CD4-positive, alpha-beta T cell treated with Interferon gamma for 1 hour (primary cell): ENCODE results near the gene FARS2.
A peak's percentile ranks its signal among the peaks of the same experiment; 100 is the strongest.

Experiments
- DNase-seq: peaks from one replicate; pipeline ENCODE4 v3.0.0-alpha.2; 2020

The FARS2 gene

DNA sequence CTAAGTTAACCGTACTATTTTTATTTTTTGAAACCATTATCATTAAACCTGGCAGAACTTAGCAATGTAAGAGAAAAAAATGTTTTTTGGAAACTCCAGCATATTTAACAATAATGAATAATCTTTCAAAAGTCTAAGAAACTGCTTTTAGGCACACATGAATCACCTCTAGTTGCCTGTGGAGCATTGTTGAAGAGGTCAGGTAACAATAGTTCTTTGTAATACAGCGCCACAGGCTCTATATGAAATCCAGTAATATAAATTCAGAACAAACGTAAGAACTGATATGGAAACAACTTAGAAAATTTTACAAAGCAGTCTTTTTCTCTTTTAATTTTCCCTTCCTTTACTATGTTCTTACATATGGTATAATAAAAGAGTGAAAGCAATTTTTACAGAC is 10.9 kb upstream of the FARS2 start:
- no peak for DNase-seq

DNA sequence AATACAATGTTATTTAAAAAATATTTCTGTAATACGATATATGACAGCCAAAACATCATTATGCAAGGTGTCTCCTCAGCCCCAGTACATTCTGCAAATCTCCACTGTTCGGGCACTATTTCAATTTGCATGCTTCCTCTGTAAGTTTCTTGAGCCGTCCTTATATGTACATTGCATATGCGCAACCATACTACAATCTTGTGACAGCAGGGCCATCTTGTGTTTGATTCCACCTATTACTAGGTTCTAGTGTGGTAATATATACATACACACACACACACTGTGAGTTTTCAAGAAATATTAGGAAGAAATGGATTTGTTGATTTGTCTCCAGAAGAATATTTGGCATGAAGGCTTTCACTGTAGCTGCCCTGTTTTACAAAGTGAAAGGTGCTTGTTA is 10.4 kb upstream of the FARS2 start:
- DNase-seq, result no peak

DNA sequence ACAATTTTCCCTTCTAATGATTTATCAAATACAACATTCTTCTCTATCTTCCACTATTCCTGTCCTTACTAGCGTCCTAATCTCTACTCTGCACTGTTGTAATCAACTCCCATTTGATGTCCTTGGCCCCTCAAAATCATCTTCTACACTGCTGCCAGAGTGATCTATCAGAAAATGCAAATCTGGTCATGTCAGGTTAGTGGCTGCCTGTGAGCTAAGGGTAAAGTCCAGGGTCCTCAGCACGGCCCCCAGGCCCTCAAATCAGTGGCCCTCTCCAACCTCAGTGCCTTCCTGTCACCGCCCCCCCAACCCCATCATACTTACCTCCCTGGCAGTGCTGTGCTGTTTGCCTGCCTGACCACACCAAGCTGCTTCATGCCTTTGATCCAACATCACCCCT is 4.4 kb upstream of the FARS2 start:
- no peak for DNase-seq

DNA sequence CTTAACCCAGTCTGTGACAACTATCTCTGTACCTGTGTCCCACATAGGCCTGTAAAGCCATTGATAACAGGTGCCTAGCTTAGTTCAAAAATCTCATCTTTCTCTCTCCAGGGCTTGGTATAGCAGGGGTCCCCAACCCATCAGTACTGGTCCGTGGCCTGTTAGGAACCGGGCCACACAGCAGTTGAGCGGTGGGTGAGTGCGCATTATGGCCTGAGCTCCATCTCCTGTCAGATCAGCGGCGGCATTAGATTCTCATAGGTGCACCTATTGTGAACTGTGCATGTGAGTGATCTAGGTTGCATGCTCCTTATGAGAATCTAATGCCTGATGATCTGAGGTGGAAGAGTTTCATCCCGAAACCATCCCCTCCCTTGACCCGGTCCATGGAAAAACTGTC is 3.9 kb upstream of the FARS2 start:
- no peak for DNase-seq

DNA sequence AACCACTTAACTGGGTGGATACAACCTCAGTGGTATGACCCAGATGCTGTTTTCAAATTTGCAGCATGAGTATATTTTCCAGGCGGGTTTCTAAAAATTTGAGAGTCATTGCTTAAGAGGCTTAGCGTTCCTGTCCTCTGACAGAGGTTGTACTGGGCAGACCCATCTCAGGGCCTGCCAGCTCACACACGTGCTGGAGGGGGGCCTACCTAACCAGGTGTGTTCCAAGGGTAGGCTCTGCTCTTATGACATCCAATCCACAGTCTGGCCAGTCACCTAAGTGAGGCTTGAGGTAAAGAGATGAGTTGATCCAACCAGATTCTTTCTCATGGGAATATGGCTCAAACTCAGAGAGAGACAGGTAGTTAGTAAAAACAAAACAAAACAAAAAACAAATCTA is 1.9 kb upstream of the FARS2 start:
- no peak for DNase-seq

DNA sequence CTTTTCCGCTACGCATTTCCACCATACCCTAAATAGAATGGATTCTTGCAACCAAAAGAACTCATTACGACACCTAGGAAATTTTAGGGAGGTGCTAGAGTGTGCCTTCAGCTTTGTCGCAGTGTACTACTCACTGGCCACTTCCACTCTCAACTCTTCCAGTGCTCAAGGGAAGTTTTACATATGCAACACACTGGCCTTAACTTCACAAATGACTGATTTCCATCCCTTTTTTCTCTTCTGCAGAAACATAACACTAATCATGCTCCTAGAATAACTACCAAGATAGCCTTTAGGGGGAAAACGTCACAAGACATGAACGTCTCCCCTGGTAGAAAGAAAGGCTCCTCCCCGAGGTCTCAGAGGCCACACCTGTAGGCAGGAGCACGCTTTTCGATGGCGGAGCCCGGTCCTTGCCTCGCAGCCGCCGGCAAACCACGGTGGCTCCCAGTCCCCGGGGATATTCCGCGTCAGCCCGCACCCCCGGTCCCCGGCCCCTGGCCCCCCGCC is 1.1 kb upstream of the FARS2 start:
- DNase-seq, result peak; percentile 78

DNA sequence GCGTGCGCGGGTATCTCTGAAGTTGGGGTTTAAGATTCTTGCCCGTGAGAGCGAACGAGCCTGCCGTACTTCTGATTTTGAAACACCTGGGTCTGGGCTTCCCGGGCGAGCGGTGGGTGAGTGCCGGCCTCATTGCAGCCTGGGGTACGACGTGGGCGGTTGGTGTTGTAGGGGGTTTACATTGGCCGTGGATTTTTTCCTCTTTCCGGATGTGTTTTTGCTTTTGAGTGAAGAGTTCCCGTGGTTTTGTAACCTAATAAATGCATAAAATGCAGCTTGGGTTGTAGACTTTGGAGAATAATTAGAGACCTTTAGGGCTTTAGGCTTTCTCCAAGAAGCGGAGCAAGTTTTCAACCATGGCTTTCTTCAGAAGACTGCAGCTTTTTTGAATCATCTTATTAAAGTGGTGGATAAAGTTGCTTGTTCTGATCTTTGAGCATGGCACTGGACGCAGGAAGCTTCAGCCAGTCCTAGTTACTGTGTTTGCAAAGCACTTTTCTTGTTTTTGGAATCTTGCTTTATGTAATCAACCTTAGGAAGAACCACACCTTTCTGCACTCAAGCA is 314 bp downstream of the FARS2 start:
- DNase-seq, result no peak

DNA sequence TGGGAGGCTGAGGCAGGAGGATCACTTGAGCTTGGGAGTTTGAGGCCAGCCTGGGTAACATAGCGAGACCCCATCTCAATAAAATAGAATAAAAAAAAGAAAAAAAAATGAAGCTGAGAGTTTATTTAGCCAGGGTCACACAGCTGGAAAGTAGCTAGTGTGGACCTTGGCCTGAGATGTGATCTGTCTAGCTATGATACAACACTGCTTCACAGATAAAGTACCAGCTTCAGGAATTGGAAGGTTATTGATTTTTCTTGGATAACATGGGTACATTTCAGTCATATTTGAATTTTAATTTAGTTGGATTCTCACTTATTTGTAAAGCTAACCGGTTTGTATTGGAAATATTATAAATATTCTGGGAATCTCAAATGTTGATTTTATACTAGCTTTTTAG is 5.1 kb downstream of the FARS2 start:
- DNase-seq, result no peak

DNA sequence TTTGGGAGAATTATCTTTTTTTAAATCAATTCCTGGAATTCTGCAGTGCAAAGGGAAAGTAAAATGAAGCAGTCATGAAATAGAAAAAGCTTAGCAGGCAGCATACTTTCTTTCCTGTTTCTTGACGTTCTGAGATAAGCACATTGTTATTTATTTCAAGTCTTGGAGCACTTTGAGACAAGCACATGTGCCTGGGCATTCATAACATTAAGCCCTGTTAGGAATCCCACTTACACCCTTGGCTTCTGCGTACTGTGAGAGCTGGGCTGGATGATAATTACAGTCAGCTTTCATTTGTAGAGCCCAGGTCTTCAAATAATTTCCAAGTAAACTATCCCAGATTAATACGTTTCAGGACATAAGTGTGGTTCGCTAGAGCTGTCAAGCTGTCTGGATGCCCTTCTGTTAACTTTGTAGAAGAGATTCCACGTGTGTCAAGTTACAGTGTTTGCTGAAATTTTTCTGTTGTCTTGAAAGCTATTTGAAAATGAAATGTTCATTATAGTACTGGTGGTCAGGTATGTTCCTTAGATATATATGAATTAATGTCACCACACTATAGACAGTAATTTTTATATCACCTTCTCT is 8.9 kb downstream of the FARS2 start:
- DNase-seq, result no peak

DNA sequence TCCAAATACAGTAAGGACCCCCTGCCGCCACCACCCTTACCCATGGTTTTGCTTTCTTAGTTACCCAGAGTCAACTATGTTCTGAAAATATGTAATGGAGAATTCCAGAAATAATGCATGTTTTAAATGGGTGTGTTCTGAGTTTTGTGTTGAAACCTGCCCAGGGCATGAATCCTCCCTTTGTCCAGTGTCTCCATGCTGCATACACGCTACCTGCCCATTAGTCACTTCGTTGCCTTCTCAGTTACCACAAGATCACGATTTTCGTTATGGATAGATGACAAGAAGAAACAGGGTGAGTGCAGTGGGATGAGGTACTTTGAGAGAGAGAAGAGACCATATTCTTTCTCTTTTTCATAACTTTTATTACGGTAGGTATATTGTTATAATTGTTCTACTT is 10.6 kb downstream of the FARS2 start:
- DNase-seq, result no peak

DNA sequence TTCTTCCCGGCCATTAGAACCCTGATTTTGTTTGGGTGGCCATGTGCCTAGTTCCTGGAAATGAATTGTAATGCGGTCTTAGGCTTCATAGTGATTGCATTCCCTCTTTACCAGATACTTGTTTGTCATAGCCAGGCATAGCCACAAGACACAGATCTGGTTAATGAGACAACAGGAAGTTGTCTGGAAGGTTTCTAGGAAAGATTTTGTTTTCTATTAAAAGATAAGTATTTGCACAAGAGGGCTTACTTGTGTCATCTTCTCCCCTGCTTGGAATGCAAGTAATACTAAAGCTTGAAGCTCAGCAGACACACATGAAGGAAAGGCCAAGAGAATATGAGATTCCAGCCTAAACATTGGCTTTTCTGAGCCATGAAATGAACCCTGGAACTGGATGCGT is 12.9 kb downstream of the FARS2 start:
- DNase-seq, result no peak

DNA sequence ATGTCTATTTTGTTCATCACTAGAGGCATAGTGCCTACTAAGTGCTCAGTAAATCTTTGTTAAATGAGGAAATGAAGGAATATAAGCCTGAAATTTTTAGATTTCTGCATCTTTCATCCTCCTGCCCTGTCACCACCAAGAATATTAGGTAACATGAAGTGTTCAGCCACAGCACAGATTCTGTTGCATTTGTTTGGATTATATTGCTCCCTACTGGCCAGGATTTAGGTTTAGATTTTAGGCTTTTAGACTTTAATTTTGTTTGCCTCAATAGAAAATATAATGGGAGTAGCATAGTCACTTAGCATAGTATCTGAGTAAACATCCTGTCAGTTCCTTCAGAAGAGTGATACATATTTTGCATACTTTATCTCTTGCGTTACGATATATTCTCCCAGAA is 14.2 kb downstream of the FARS2 start:
- no peak for DNase-seq

DNA sequence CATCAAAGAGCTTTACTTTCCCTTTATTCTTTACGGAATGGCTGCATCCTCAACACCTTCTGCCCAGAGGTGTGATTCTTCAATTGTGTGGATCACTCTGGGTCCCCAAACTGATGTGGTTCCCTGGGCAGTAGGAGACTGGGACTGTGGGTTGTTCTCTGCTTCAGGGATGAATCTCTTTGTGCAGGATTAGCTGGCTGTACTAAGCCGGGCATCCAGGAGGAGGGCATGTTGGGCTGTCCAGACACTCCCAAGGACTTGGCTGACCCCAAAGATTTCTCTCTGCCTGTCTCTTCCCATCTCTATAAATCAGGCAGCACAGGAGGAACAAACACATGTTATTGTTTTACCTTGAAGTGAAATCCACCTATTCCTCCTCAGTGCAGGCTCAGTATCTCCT is 15.3 kb downstream of the FARS2 start:
- DNase-seq, result no peak

DNA sequence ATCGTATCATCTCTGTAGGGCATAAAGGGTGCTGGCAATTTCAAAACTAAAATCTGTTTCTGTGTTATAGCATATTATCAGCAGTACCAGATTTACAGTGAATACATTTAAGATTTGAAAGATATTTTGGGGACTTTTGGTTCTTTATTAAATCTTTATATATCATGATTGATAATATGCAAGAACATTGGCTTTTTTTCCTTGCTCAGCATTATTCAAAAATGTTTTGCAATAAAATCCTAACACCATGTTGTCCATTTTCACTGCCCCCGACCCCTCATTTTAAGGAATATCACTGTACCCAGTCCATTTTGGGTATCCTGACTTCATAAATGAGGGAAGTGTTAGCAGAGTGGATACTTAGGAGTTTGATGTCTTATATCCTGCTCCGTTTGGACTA is 16.3 kb downstream of the FARS2 start:
- DNase-seq, result no peak

DNA sequence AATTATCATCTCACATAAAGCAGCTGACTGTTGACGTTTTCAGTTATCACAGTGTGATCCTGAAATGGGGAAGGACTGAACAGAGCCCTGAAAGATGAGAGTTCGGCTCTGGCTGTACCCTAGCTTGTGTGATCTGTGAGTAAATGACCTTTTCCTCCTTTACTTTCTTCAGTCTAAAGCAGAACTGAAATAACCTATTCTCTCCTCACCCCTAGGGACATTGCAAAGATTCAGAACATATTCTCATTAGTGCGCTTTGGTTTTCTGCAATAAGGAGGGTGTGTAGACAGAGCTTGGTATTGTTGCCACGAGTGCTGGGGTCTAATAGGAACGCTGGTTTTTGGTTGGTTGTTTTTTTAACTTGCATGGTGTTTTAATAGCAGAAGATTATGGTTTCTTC is 16.7 kb downstream of the FARS2 start:
- no peak for DNase-seq

DNA sequence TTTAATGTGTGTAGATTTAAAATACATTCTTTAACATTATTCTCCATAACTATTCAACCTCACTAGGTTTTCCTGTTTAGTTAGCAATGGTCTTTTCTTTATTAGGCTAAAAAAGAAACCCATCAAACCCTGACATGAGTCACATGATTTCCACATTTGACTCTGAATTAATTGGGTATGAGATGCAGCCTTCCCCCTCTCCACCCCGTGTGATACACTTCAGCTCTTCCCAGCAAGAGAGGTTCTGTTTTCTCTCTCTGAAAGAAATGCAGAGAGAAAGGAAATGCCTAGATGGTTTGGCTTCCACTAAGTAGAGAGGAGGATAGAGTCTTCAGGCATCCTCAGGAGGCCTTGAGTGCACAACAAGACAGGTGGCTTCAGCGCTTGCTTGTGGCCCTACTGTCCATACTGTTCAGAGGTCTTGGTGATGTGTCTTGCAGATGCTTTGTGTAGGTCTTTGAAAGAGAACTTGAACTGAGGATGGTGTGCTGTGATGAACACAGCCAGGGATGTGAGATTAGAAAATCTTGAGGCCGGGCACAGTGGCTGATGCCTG is 17.3 kb downstream of the FARS2 start:
- no peak for DNase-seq

DNA sequence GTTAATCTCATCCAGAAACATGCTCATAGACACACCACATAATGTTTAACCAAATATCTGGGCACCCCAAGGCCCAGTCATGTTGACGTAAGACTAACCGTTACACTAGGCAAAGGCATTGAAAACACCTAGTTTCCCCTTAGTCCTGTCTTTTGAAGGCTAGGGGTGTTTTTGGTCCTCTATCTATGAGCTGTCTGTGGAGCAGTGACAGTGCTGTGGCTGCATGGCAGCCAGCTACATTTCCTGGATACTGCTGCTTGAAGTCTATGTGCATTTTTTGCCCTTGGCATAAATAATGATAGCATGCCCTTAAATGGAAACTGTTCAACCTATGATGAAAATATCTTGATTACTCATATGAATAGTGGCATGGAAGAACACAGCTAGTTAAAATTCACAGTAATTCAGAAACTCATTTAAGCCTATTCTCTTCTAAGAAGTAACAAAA is 18.6 kb downstream of the FARS2 start:
- no peak for DNase-seq

DNA sequence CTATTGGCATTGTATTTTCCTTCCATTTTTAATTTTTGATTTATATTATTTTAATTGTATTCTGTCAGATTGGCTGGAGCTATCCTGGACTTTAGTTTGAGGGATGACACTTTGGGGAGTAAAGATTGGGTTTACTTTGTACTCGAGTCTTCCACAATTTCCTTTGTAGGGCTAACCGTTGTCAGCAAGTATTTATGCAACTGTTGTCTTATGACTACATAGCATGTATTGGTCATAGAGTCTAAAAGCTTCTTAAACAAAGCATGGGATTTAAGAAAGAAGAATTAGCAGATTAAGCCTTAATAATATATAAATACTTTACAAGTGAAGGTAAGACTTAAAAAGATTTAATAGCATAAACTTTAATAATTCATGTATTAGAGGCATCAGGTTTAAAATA is 19.6 kb downstream of the FARS2 start:
- no peak for DNase-seq

DNA sequence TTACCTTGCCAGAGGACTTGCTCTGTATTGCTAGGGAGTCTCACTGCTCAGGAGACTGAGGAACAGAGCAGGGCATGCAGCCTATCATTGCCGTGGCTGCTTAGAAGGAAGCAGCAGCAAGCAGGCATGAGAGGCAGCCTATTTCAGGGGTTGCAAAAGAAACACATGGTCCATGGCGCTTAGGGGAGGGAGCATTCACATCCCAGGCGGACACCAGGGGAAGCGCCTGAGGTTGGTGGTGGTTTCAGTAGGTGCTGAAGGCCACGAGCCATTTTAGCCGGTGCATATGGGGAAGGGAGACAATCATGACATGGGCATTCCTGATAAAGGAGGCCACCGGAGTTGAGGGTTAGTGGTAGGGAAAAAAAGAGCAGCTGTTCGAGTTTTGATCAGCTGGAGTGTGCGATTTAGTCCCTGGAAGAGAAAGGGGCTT is 20.9 kb downstream of the FARS2 start:
- DNase-seq, result no peak

DNA sequence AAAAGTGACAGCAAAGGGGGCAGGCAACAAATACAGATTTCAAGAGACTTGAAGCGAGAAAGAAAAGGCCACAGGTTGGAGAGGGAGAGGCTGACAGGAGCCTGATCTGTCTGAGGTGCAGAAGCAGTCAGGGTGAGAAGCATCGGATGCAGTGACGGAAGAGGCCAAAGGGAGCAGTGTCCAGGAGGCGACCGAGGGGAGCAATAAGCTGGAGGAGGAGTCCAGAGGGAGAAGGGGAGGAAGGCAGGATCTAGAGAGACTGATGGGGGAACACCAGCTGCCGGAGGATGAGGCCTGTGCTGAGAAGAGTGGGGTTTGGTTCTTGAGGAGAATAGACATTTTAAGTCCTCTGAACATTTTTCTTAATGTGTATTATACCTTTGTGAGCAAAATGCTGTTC is 23.8 kb downstream of the FARS2 start:
- DNase-seq, result no peak

DNA sequence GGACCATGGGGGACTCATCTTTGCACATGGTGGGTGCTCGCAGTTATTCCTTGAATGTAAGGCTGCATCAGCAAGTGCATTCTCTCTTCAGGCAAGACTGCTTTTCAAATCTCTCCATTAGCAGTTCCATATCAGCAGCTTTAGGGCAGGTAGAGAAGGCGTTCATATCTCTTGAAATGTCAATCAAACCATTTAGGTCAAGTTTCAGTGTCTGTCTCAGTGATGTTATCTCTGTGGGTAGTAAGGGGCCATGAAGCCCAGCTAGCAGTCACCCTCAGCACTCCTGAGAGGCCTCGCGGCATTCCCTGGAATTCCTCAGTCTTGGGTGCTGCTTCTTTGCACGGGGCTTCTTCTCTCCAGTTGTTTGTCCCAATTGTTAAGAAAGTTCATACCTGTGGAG is 24.2 kb downstream of the FARS2 start:
- no peak for DNase-seq

DNA sequence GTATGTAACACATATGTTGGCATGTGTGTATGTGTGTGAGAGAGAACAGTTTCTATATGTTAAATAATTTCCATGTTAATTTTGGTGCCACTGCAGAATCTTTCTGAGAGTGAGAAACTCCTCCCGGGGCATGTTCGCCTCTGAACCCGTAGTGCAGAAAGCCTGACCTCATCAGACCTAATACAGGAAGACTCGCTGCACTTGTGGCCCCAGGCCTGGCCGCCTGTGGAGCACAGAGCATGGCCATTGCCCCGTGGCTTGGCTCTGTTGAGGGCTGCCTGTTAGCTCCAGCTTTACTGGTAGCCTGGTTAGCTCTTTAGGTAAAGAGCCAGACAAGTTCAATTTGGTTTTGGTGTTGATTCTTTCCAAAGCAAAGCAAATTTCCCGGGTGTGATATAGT is 25.5 kb downstream of the FARS2 start:
- DNase-seq, result no peak

DNA sequence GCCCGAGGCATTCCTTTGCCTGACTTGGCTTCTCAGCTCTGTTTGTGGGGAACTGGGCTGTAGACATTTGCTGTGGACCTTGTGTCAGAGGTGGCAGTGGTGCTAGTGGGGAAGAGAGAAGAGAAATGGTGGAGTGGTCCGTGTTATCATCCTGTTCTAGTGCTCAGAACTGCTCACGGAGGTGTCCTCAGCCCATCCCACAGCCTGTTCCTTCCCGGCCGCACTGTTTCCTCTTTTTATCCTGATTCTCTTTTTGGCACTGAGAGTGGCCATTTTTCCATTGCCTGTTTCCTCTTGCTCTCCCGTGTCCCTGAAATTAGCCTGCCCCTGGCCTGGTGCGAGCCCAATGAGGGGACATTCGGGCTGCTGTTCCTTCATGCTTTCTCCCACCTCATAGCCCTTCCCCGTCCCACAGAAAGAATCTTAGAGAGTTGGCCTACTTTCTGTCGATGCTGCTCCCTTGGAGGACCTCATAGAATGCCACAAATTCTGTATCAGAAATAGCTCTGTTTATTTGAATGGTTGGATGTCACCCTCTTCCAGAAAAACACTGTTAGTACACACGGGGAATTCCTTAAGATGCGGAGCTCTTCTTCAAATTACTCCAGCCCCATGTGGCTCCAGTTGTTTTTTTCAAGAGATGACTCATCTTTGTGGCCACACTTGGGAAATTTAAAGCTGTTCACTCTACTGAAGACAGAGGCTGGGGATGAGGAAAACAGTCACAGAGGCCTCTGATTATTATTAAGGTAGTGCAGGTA is 26.1 kb downstream of the FARS2 start:
- no peak for DNase-seq

DNA sequence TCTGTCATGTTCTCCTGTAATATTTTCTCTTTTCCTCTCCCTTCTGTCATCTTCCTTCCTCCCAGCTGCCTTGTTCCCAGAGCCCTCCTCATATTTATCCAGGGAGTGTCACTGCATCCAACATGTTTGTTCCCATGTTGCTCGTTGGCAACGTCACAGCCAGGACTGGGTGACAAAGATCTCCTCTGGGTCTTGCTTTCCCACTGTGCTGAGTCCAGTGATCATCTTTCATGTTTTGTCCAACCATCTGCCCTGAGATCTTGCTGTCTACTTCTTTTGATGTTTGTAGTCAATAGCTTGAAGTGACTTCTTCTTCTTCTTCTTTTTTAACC is 26.6 kb downstream of the FARS2 start:
- no peak for DNase-seq
